ENCODE measurements around the gene EFNA5. TPM values are rescaled to one million over a fixed set of nuclear protein-coding genes. Genes with fewer than 3 reads are reported as not detected.

The EFNA5 gene
- total and polyA plus RNA-seq, 10 of the 15 experiments (the other 5 are each of a cell fraction or from before 2014, with no cell fraction given): 0.19 to 12.6 (median 3.9) TPM

GRCh38 chr5:107456281-107456715 lies 214.4 kb downstream of the EFNA5 start (continued):
- TF ChIP-seq SKIL (IDR thresholded peaks at IDR 0.05; ENCODE audit: low read depth, poor library complexity, severe bottlenecking): peak; percentile 35
- no peak for TF ChIP-seq ZSCAN29 (IDR thresholded peaks at IDR 0.05)
- no peak for TF ChIP-seq STAT3 (IDR thresholded peaks at IDR 0.05; ENCODE audit: low read depth, low read length)
- TF ChIP-seq RB1 (IDR thresholded peaks at IDR 0.05; ENCODE audit: borderline replicate concordance): no peak
- no peak for TF ChIP-seq RAD51 (IDR thresholded peaks at IDR 0.05)
- TF ChIP-seq ZBTB40 (IDR thresholded peaks at IDR 0.05; ENCODE audit: borderline replicate concordance): no peak
- no peak for TF ChIP-seq YY1 (IDR thresholded peaks at IDR 0.05; ENCODE audit: low read depth, low read length)
- no peak for TF ChIP-seq ZNF274 (IDR thresholded peaks at IDR 0.05; ENCODE audit: insufficient read depth, insufficient read length)
- TF ChIP-seq BACH1 (IDR thresholded peaks at IDR 0.05; ENCODE audit: borderline replicate concordance): no peak
- TF ChIP-seq CTCF (IDR thresholded peaks at IDR 0.05 in 2 of 3, conservative IDR thresholded peaks at IDR 0.05 in 1 of 3; ENCODE audit: control insufficient read depth in 2 of 3, extremely low read depth in 1 of 3, insufficient read depth in 1 of 3, low read depth in 3 of 3, low read length in 3 of 3): no peak
- no peak for TF ChIP-seq IRF4 (IDR thresholded peaks at IDR 0.05; ENCODE audit: low read depth, low read length)
- TF ChIP-seq POLR2AphosphoS2 (IDR thresholded peaks at IDR 0.05; ENCODE audit: low read depth, low read length): no peak
- no peak for TF ChIP-seq NKRF (conservative IDR thresholded peaks at IDR 0.05)
- TF ChIP-seq IKZF1 (conservative IDR thresholded peaks at IDR 0.05): 0 out of 2 replicates have a peak, but pooled peaks have one; percentile 19
- TF ChIP-seq SMC3 (IDR thresholded peaks at IDR 0.05; ENCODE audit: borderline replicate concordance, low read length): no peak
- TF ChIP-seq TCF7 (IDR thresholded peaks at IDR 0.05; ENCODE audit: borderline replicate concordance): no peak
- no peak for TF ChIP-seq BRCA1 (IDR thresholded peaks at IDR 0.05; ENCODE audit: low read depth, low read length)
- no peak for TF ChIP-seq SMAD5 (IDR thresholded peaks at IDR 0.05; ENCODE audit: low read depth)
- no peak for TF ChIP-seq RAD21 (IDR thresholded peaks at IDR 0.05; ENCODE audit: insufficient read depth, low read depth, low read length)
- TF ChIP-seq ZBED1 (IDR thresholded peaks at IDR 0.05; ENCODE audit: borderline replicate concordance): 0 out of 2 replicates have a peak, but pooled peaks have one; percentile 39
- peak; percentile 27; the same call in 1 of the 2 replicates for TF ChIP-seq RUNX3 (IDR thresholded peaks at IDR 0.05; ENCODE audit: low read length)
- TF ChIP-seq FOXK2 (IDR thresholded peaks at IDR 0.05): no peak
- peak; percentile 52; the same call in 1 of the 2 replicates for TF ChIP-seq NFIC (IDR thresholded peaks at IDR 0.05; ENCODE audit: low read depth, low read length)
